PFSK-1 (cell line): Measurements from ENCODE around the gene ZNF511.

ENCODE experiments used
- FOXP2 ChIP-seq: optimal IDR thresholded peaks from 2 replicates; pipeline ENCODE3; 2011; ENCODE audit warnings: borderline replicate concordance, control low read depth, inconsistent platforms; ENCODE audit not compliant: insufficient read depth; ENCODE audit errors: extremely low read length, extremely low read depth
- POLR2AphosphoS5 ChIP-seq: IDR thresholded peaks from 2 replicates; pipeline ENCODE4 v1.6.1; 2012; ENCODE audit warnings: low read depth, mild to moderate bottlenecking, control low read depth, low read length, moderate library complexity
- SIN3A ChIP-seq: IDR thresholded peaks from 2 replicates; pipeline ENCODE4 v1.6.1; 2012; ENCODE audit warnings: mild to moderate bottlenecking, low read length, moderate library complexity, borderline replicate concordance; ENCODE audit not compliant: insufficient read depth
- TAF1 ChIP-seq: IDR thresholded peaks from 2 replicates; pipeline ENCODE4 v1.6.1; 2012; ENCODE audit warnings: low read length, control low read depth, borderline replicate concordance; ENCODE audit not compliant: insufficient read depth
- TF ChIP-seq, protein P1 (sequence below), 2 experiments: IDR thresholded peaks; 2 replicates each; pipeline versions ENCODE4 v1.6.1 to v1.8.0; 2011 to 2012; ENCODE audit warnings: low read depth in 2 of 2, low read length in 2 of 2, control low read depth in 1 of 2, inconsistent platforms in 1 of 2, mild to moderate bottlenecking in 1 of 2, moderate library complexity in 1 of 2; ENCODE audit not compliant: insufficient read depth in 1 of 2

ZNF511 gene

DNA sequence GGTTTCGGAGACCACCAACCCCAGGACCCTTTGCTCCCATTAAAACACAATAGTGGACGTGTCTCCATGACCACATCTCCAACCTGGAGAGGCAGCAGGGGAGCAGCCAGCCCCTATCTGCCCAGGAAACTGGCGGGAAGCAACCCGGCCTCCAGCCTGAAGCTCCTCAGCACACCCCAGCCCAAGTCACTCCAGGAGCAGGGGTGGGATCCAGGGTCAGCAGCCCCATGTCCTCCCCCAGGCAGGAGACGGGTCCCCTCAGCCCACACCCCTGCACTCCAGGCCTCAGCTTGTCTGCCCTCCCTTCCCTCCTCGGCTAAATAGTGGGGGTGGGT is 32.6 kb upstream of the ZNF511 start:
- TF ChIP-seq, protein P1, sequence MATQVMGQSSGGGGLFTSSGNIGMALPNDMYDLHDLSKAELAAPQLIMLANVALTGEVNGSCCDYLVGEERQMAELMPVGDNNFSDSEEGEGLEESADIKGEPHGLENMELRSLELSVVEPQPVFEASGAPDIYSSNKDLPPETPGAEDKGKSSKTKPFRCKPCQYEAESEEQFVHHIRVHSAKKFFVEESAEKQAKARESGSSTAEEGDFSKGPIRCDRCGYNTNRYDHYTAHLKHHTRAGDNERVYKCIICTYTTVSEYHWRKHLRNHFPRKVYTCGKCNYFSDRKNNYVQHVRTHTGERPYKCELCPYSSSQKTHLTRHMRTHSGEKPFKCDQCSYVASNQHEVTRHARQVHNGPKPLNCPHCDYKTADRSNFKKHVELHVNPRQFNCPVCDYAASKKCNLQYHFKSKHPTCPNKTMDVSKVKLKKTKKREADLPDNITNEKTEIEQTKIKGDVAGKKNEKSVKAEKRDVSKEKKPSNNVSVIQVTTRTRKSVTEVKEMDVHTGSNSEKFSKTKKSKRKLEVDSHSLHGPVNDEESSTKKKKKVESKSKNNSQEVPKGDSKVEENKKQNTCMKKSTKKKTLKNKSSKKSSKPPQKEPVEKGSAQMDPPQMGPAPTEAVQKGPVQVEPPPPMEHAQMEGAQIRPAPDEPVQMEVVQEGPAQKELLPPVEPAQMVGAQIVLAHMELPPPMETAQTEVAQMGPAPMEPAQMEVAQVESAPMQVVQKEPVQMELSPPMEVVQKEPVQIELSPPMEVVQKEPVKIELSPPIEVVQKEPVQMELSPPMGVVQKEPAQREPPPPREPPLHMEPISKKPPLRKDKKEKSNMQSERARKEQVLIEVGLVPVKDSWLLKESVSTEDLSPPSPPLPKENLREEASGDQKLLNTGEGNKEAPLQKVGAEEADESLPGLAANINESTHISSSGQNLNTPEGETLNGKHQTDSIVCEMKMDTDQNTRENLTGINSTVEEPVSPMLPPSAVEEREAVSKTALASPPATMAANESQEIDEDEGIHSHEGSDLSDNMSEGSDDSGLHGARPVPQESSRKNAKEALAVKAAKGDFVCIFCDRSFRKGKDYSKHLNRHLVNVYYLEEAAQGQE (IDR thresholded peaks at IDR 0.05; ENCODE audit: insufficient read depth in 1 of 2, low read depth in 2 of 2, low read length in 2 of 2), result no peak
- TF ChIP-seq FOXP2, result no peak
- no peak for TF ChIP-seq POLR2AphosphoS5
- no peak for TF ChIP-seq TAF1
- no peak for TF ChIP-seq SIN3A

DNA sequence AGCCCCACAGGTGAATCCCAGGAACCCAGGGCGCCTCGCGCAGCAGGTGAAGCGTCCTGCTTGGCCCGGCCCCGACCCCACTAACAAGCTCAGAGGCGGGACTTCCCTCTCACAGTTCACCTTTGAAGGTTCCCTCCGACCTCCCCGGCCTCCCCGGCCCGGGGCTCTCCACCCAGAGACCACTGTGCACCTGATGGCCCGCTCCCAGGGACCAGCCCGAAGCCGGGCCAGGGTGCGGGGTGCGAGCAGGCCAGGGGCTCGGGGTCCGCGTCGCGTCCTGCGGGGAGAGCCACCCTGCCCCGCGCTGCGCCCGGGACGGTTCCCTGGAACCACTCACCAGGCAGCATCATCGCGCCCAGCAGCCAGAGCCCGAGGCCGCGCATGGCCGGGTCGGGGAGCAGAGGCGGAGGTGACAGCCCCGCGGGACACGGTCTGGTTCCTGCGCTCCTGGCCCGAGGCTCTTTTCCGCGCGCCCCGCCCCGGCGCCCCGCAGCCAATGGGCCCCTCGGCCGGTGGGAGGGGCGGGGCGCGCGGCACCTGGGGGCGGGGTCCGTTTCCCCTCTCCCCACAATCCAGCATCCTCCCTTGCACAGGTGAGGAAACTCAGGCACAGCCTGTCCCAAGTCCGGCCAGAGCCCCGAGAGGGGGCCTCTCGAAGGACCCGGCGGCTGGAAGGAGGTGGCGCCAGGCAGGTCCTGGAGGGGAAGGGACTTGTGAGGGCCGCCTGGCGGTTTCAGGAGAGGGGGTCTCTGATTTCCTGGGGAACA is 32.1 kb upstream of the ZNF511 start, which contains the start of gene ADAM8:
TSS of gene ADAM8 (minus strand) at position 434 of the 767 bp plus-strand sequence. CDS start at position 383, 51 bp downstream.
- TF ChIP-seq FOXP2 (no peak), TAF1 (no peak), POLR2AphosphoS5 (no peak), SIN3A (no peak)
- TF ChIP-seq, protein P1 (IDR thresholded peaks at IDR 0.05; ENCODE audit: insufficient read depth in 1 of 2, low read depth in 2 of 2, low read length in 2 of 2), result no peak

DNA sequence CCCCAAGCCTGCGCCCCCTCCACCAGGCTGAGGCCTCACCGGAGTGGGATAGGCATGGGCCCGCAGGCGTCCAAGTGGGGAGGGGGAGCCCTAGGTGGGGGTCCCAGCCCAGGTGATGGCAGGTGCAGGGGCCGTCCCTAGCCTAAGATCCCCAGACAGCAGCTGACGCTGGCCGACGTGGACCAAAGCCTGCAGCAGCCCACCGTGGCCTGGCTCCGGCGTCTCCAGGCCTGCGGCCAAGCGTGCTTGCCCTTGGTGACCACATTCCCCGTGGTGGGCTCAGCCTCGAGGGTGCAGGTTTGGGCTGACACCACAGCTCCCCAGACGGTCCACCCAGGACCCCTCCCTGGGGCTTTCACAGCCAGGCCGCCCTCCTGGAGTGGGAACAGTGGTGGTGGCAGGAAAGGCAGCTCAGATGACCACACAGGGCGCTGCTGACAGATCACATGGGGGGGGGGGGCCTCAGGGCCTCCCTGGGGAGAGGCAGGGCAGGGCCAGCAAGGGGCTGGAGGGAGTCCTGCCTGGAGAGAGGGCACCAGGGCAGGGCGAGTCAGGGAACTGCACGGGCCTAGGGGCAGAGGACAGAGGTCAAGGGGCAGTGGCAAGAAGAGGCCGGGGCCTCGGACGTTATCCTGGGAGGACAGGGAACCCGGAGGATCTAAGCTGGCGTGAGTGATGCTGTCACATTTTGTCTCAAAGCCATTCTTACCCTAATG is 31.3 kb upstream of the ZNF511 start:
- TF ChIP-seq SIN3A, result no peak
- TF ChIP-seq POLR2AphosphoS5, result no peak
- no peak for TF ChIP-seq TAF1
- TF ChIP-seq, protein P1 (IDR thresholded peaks at IDR 0.05; ENCODE audit: insufficient read depth in 1 of 2, low read depth in 2 of 2, low read length in 2 of 2), result no peak
- no peak for TF ChIP-seq FOXP2

DNA sequence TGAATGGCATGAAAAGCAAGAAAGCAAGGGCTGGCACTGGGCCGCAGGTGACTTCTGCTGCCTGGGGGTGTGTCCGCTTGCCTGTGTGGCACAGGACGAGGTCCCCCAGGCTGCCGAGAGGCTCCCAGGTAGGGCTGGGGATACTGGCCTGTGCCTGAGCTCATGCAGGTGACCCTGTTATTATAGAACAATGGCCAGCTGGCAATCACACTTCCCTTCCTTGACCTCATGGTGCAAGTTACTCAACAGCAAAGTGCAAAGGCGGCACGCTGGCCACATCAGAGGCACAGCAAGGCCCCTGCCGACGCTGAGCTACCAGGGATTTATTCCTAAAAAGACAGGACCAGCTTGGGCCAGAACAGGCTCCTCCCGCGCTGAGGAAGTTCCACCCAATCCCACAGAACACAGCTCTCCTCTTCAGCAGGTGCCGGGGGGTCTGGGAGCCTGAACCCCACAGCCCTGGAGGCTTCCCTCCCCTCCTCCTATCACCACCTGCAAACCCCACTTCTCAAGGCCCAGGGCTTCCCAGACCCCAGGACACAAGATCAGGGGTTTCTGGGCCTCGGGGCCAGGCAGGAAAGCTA is 30.6 kb upstream of the ZNF511 start:
- TF ChIP-seq TAF1 (no peak), SIN3A (no peak), POLR2AphosphoS5 (no peak), FOXP2 (no peak)
- TF ChIP-seq, protein P1 (IDR thresholded peaks at IDR 0.05; ENCODE audit: insufficient read depth in 1 of 2, low read depth in 2 of 2, low read length in 2 of 2), result no peak
